Lung (tissue), 12 donors: ENCODE data around the gene GSTK1. TPM values are rescaled to one million over a fixed set of nuclear protein-coding genes. Genes with fewer than 3 reads are reported as not detected.
"Not testable (repeated sequence)": the region's sequence is repeated elsewhere in the genome, so short reads cannot be mapped to it uniquely, and the experiment has no call there.

Source experiments
- ATAC-seq: fragments of 200-7000 bp; cut with Tn5 transposase; one replicate; pipeline ENCODE4 v1.9.1; 2020; ENCODE audit warnings: moderate number of reproducible peaks; ENCODE audit not compliant: insufficient read depth, low FRiP score
- DNase-seq, 3 donors: peaks; one replicate each; pipeline ENCODE4 v3.0.0-alpha.2; 2013 to 2017
- H3K27ac ChIP-seq, 2 donors: one replicate each; pipeline ENCODE4 v1.5.1; 2013; ENCODE audit warnings: mild to moderate bottlenecking in 2 of 2, moderate library complexity in 2 of 2, control low read depth in 1 of 2, inconsistent platforms in 1 of 2, low read depth in 1 of 2, low read length in 1 of 2
- H3K27me3 ChIP-seq, 3 donors: one replicate each; pipeline ENCODE4 v1.5.1; 2013; ENCODE audit warnings: low read length in 2 of 3; ENCODE audit not compliant: control insufficient read depth in 3 of 3, insufficient read depth in 3 of 3
- H3K36me3 ChIP-seq, 4 donors: one replicate each; pipeline ENCODE4 v1.5.1; 2013; ENCODE audit warnings: low read length in 4 of 4, mild to moderate bottlenecking in 1 of 4, moderate library complexity in 1 of 4; ENCODE audit not compliant: control insufficient read depth in 4 of 4, insufficient read depth in 4 of 4
- H3K4me1 ChIP-seq, 5 donors: one replicate each; pipeline ENCODE4 v1.5.1; 2013; ENCODE audit warnings: low read length in 5 of 5, mild to moderate bottlenecking in 2 of 5, moderate library complexity in 1 of 5; ENCODE audit not compliant: control insufficient read depth in 5 of 5, insufficient read depth in 5 of 5
- H3K4me3 ChIP-seq: one replicate; pipeline ENCODE4 v1.5.1; 2013; ENCODE audit warnings: mild to moderate bottlenecking, control low read depth, moderate library complexity
- H3K9ac ChIP-seq, 2 donors: one replicate each; pipeline ENCODE4 v1.5.1; 2013; ENCODE audit warnings: low read length in 2 of 2, control low read depth in 1 of 2; ENCODE audit not compliant: insufficient read depth in 1 of 2
- H3K9me3 ChIP-seq, 4 donors: one replicate each; pipeline ENCODE4 v1.5.1; 2013; ENCODE audit warnings: low read length in 3 of 4, mild to moderate bottlenecking in 1 of 4, moderate library complexity in 1 of 4; ENCODE audit not compliant: control insufficient read depth in 4 of 4, insufficient read depth in 3 of 4
- WGBS, 2 donors: extraction: QIAGEN DNeasy Blood & Tissue Kit; methylation state at CpG; one replicate each; pipeline ENCODE4 v1.1.7; 2013; 5-methylcytosine and 5-hydroxymethylcytosine counted together
- polyA plus RNA-seq, 2 donors: library from polyadenylated mRNA; stranded (reverse); fragments of 200-250 nt; gene quantifications; one replicate each; pipeline ENCODE4 v1.2.1, GENCODE V29; 2013
- total RNA-seq, 2 donors: library from RNA; depleted of rRNA in 1 of 2; stranded (reverse); fragments of >200 nt in 1 of 2; gene quantifications; one replicate each; pipeline ENCODE4 v1.2.1, GENCODE V29; 2014 to 2021
- TF ChIP-seq, protein P1 (sequence below): IDR thresholded peaks from 2 replicates; pipeline ENCODE4 v1.5.1; 2012; ENCODE audit warnings: mild to moderate bottlenecking; ENCODE audit errors: control extremely low read depth, extremely low read depth
- donor health status: control.
- donor health status: control.
- donor health status: Bipolar disorder and iron deficiency.
- donor health status: healthy.
- donor health status: DM: yes; HTN: yes; CAD: no.

GSTK1 gene
- total and polyA plus RNA-seq, 4 donors: 110 to 130 (median 119) TPM

DNA sequence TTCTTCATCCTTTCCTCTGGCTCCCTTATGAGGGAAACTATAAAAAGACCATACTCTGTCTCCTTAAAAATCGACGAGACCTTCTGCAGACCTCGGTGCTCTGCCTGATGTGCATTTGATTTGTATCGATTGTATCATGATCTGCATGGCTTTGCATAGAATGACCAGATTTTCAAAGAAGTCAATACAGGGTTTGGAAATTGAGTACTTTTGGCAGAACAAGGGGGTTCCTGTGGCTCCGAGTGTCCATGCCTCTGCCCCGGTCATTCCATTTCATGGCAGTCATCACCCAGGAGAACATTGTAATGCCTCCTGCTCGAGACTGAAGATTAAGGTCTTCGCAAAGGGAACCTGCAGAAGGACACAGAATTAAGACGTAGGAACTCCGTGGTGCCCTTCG lies 25.6 kb downstream of the GSTK1 start:
- H3K9ac ChIP-seq: peak overlapping the region; percentile 92 to 96
- H3K4me3 ChIP-seq: peak overlapping the region; percentile 53
- WGBS, 2 donors: 1 to 2% methylated on average over 11 of the region's 11 CpGs
- peak overlapping the region; percentile 75 to 81 for H3K27ac ChIP-seq
- TF ChIP-seq, protein P1, sequence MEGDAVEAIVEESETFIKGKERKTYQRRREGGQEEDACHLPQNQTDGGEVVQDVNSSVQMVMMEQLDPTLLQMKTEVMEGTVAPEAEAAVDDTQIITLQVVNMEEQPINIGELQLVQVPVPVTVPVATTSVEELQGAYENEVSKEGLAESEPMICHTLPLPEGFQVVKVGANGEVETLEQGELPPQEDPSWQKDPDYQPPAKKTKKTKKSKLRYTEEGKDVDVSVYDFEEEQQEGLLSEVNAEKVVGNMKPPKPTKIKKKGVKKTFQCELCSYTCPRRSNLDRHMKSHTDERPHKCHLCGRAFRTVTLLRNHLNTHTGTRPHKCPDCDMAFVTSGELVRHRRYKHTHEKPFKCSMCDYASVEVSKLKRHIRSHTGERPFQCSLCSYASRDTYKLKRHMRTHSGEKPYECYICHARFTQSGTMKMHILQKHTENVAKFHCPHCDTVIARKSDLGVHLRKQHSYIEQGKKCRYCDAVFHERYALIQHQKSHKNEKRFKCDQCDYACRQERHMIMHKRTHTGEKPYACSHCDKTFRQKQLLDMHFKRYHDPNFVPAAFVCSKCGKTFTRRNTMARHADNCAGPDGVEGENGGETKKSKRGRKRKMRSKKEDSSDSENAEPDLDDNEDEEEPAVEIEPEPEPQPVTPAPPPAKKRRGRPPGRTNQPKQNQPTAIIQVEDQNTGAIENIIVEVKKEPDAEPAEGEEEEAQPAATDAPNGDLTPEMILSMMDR: no peak
- H3K9me3 ChIP-seq: no peaks in the 10 kb centered on the region
- no peaks in the 10 kb centered on the region for H3K27me3 ChIP-seq
- no peak for ATAC-seq
- peaks cover 0 to 27% (median 10%) of the 10 kb centered on the region in 5 donors for H3K4me1 ChIP-seq
- H3K36me3 ChIP-seq: peaks cover 0 to 17% (median 9%) of the 10 kb centered on the region in 4 donors
- peak in 1 of 3 donors; percentile 50 for DNase-seq

DNA sequence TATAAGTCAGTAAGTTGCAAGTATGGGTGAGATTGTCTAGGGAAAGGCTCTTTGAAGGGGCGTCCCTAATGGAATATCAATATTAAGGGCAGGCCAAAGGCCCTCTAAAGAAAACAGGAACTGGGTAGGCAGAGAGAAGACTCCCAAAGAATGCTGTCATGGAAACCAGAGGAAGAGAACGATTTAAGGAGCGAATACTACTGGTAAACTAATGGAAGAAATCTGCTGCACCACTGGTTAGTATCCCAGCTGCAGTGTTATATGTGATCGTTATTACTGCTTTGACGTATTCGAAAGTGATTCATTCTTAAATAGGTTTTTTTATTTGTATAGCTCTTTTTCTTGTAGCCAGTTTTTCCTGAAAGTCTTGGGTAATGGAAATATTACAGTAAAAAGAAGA lies 26.2 kb downstream of the GSTK1 start:
- H3K27ac ChIP-seq: peak overlapping the region in 1 of 2 donors; percentile 27

DNA sequence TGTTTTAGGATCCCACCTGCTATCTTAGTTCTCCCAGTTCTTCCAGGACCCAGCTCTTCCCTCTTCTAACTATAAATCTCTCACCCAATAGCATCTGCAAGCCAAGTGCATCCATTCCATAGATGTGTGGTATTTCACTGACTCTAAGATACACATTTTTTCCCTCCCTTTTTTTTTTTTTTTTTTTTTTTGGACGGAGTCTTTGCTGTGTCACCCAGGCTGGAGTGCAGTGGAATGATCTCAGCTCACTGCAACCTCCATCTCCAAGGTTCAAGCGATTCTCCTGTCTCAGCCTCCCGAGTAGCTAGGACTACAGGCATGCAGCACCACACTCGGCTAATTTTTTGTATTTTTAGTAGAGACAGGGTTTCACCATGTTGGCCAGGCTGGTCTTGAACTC lies 26.6 kb downstream of the GSTK1 start:
- not testable (repeated sequence) for H3K4me3 ChIP-seq
- 60 to 63% methylated on average over 4 of the region's 4 CpGs for WGBS, 2 donors

More for the DNA sequence above, 26.2 kb downstream of the GSTK1 start:
- H3K9ac ChIP-seq: peak overlapping the region; percentile 92 to 96
- H3K4me1 ChIP-seq: peaks cover 0 to 25% (median 10%) of the 10 kb centered on the region in 5 donors
- peaks cover 4 to 23% (median 11%) of the 10 kb centered on the region in 4 donors for H3K36me3 ChIP-seq
- H3K9me3 ChIP-seq: peaks cover 0 to under 1% (median 0%) of the 10 kb centered on the region in 4 donors
- H3K4me3 ChIP-seq: no peak overlapping the region
- TF ChIP-seq, protein P1: no peak
- H3K27me3 ChIP-seq: no peaks in the 10 kb centered on the region
- peak in 1 of 3 donors; percentile 22 for DNase-seq
- no peak for ATAC-seq
- 17 to 19% methylated on average over 6 of the region's 6 CpGs for WGBS, 2 donors

DNA sequence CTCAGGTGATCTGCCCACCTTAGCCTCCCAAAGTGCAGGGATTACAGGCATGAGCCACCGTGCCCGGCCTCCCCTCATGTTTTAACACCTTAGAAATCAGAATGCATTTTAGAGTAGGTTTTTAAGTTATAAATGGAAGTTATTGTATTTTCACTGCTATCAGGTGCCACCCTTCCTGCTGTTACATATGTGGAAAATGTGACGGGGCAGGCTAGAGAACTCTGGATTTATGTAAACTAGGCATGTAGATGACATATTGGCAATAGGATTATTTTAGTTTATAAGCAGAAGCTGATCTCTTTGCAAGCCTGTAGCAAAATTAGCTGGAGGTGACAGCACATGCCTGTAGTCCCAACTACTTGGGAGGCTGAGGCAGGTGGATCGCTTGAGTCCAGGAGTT lies 27.1 kb downstream of the GSTK1 start:
- no peak overlapping the region for H3K27ac ChIP-seq
- H3K4me1 ChIP-seq: peaks cover 0 to 25% (median 9%) of the 10 kb centered on the region in 5 donors
- peak overlapping the region in 1 of 2 donors; percentile 51 for H3K9ac ChIP-seq
- WGBS, 2 donors: 65 to 72% methylated on average over 4 of the region's 4 CpGs
- no peaks in the 10 kb centered on the region for H3K27me3 ChIP-seq
- ATAC-seq (no peak), DNase-seq (no peak)
- H3K4me3 ChIP-seq: no peak overlapping the region
- peaks cover 0 to 1% (median 0%) of the 10 kb centered on the region in 4 donors for H3K9me3 ChIP-seq
- peaks cover 7 to 30% (median 16%) of the 10 kb centered on the region in 4 donors for H3K36me3 ChIP-seq
- TF ChIP-seq, protein P1: no peak

More for the DNA sequence above, 26.6 kb downstream of the GSTK1 start:
- Histone ChIP-seq H3K4me1 (peaks cover 0 to 25% (median 10%) of the 10 kb centered on the region in 5 donors), H3K36me3 (peaks cover 5 to 28% (median 13%) of the 10 kb centered on the region in 4 donors)
- not testable (repeated sequence) for DNase-seq, H3K27me3 ChIP-seq, H3K9me3 ChIP-seq, H3K9ac ChIP-seq, H3K27ac ChIP-seq, ATAC-seq
